GM19372 (cell line): ENCODE results near the gene INPP4B.

Source experiments
- ATAC-seq: cut with Tn5 transposase; IDR thresholded peaks from one replicate; pipeline ENCODE4 v1.9.1; 2021; ENCODE audit warnings: mild to moderate bottlenecking, low read depth, moderate library complexity; ENCODE audit not compliant: unreplicated experiment

The INPP4B gene

DNA sequence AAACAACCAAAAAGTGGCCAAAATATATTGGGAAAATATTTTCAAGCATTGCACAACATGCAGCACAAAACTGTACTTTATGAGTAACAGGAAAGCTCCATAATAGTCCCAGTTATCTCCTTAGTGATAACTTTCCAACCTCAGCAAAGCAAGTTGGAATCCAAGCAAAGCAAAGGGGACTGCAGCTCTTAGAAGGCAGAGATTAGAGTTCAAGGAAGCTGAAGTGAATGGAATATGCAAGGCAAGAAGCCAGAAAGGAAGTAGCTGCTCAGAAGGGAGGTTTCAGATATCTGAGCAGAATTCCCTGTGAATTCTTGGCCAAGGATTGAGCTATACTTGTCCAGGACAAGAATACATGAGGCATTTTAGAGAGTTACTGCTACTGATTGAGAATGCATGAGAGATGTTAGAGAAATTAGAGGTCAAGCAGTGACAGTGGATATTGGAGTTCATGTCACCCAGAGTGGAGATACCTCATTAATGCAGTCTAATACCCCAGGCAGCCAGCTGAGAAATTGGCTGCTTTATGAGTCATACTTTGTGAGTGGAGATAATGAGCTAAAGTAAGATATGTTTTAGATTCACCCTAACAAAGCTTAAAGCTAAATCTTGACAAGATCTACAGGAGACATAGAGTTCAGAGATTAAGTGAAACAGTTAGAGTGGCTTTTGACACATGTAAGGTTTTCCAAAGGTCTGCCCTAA is 102.8 kb downstream of the INPP4B start:
- ATAC-seq, result no peak

DNA sequence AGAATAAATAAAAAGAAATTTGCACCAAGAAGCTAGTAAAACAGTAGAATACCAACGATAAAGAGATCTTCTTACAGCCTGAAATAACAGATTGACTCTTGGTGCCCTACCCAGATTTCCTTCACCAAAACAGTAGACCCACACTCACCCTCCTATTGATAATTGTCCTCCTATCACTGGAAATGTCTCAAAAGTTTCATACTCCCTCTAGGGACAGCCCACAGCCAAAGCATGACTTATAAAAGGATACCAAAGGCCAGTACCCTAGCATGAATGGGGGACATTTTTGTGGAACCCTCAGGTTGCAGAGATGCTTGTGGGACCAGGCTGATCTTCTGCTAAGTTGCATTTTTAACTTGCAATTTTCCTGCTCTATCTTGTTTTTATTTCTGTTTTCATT is 104.1 kb downstream of the INPP4B start:
- no peak for ATAC-seq

DNA sequence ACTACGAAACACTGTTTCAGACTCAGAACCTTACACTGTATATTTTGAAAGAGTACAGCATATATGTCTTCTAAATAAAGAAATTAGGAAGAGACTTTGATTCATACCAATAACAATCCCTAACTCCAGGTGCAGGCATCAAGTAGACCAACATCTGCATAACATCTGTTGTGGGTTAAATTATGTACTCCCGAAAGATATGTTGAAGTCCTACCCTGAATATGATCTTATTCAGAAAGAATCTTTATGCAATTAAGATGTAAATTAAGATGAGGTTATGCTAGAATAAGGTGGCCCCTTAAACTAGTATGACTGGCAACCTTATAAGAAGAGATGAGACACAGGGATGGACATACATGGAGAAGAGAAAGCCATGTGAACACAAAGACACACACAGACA is 117.9 kb downstream of the INPP4B start:
- ATAC-seq, result no peak

DNA sequence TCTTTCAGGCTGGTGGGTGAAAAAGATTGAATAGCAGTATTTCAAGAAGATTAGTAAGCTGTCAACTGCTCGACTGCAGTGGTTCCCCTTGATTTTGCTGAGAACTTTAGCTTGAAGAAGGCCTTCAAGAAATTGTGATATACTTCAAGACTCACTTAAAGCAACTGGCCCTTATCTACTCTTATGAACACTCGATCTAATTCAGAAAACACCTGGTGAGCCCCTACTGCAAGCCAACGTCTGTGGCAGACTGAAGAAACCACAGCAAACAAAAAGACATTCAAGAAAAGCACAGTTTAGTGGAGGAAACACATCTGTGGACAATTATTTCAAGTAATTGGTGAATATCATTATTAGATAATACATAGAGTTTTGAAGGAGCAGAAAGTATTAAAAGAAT is 119.0 kb downstream of the INPP4B start:
- ATAC-seq, result no peak

DNA sequence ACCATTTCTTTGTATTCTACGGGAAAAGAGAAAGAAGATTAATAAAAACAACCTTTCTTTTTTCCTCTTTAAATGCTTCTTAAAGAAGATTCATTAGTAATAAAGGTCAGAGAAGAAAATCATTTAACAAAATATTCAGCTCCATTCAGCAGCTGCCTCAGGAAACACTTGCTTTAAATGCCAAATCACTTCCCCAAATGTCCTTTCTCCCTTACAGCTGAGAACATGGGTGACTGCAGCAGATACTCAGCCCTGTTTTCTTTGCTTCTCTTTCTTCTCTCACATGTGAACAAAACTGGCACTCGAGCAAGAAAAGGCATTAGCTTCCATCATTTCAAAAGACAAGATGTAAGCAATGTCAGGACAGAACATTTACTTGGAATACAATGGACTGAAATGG is 120.2 kb downstream of the INPP4B start:
- ATAC-seq, result no peak

DNA sequence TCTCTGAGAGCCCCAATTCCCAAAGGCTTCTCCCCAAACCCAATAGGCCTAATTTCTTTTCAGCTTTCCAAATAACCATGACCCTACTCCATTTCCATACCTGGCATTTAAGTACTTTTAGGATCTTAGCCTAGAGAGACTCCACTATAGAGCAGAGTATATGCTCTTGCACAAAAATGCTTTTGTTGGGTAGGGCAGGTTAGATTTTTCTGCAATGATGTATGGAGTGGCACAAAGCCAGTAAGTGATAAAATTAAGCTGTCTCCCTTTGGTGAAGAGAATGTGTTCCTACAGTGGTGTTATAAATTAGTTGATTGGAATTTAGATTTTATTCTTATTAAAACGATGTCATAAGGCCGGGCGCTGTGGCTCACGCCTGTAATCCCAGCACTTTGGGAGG is 124.9 kb downstream of the INPP4B start:
- ATAC-seq, result no peak

DNA sequence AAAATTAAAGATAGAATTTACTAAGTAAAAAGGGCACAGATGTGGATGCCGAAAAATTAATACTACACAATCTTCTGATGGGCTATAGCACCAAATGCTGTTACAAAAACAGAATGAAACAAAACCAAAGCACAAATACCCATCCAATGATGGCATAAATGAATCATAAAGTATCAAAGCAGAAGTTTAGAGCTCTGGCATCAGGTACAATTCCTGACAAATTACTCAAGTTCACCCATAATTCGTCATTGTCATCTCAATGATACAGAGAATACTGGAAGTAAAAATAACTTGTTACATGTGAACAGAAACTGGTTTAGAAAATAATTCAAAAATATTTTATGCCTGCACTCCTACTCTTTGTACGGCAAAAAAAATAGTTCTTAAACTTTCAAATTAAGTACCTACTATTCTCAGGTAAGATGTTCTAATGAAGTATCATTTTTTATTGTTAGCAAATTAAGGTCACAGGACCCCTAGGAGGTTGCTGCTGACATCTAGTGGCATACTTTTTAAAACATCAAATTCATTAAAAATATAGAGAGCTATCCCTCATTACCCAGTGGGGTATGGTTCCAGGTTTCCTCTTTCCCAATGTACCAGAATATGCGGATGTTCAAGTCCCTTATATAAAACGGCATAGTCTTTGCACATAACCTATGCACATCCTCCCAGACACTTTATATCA is 126.1 kb downstream of the INPP4B start:
- ATAC-seq, result no peak

DNA sequence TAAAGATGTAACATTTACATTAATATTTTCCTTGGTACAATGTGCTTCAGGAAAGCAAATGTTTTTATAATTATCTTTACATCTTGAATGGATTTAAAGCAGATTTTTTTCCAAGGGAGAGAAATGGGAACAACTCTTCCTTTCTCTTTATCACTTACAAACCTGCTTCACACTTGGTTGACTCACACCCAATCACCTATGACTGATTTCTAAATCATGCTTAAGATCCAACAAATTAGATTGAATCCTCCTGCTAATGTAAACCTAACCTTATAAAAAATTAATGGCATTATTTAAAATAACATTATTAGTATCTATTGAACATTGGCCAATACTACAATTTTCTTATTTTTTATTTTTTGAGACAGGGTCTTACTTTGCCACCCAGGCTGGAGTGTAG is 127.1 kb downstream of the INPP4B start:
- no peak for ATAC-seq

DNA sequence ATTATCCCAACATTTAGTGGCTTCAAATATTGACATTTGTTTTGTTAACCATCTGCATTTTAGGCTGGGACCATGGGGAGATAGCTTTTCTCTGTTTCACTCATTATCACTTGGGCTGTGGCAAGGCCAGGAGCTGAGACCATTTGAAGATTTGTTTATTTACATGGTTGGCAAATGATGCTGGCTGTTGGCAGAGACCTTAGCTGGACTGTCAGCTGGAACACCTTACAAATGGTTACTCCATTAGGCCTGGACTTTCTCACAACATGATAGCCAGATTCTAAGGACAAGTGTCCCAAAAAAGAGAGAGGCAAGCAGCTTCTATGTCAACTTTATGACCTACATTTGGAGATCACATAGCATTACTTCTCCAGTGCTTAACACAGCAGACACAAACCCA is 130.4 kb downstream of the INPP4B start:
- no peak for ATAC-seq

DNA sequence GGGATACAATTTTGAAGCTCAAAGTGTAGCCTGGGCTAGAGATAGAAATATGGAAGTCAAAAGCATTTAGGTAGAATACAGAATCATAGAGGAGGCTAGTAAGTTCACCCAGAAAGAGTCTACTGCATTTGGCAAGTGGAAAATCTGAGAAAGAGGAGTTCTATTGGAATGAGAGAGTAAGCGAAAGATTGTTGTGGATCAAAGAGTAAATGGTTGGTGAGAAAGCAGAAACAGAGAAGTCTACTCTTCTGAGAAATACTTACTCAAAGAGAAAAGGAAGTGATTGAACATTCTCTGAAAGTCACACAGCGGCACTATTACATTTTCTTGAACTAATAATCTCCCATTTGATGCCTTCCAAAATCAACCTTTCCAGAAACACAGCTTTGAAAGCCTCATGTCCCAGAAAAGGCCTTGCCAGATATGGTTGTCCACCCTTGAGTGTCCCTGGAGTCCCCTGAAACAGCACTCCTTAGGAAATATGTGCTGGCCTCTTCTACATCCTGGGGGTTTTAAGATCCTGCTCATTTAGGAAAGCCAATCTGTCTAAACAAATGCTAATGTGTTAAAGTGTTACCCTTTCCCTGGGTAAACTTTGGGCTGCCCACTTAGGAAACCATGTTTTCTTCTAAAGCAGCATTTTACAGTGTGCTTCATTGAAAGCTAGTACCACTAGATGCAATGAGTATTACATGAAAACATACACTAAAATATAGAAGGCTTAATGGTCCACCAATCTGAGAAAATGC is 132.6 kb downstream of the INPP4B start:
- no peak for ATAC-seq

DNA sequence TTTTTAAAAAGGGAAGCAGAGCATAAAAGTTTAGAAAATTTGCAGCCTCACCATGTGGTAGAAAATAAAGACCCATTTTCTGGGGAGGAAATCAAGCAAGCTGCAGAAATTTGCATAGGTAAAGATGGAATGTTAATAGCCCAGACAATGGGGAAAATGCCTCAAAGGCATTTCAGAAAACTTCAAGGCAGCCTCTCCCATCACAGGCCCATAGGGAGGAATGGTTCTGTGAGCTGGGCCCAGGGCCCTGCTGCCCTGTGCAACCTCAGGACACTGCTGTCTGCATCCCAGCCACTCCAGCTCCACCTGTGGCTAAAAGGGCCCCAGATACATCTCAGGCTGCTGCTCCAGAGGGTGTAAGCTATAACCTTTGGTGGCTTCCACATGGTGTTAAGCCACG is 137.9 kb downstream of the INPP4B start:
- no peak for ATAC-seq

DNA sequence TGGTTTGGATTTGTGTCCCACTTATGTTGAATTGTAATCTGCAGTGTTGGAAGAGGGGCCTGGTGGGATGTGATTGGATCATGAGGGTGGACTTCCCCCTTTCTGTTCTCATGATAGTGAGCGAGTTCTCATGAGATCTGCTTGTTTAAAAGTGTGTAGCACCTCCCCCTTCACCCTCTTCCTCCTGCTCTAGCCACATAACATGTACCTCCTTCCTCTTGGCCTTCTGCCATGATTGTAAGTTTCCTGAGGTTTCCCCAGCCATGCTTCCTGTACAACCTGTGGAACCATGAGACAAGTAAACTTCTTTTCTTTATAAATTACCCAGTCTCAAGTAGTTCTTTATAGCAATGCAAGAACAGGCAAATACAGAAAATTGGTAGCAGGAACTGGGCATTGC is 138.7 kb downstream of the INPP4B start:
- no peak for ATAC-seq

DNA sequence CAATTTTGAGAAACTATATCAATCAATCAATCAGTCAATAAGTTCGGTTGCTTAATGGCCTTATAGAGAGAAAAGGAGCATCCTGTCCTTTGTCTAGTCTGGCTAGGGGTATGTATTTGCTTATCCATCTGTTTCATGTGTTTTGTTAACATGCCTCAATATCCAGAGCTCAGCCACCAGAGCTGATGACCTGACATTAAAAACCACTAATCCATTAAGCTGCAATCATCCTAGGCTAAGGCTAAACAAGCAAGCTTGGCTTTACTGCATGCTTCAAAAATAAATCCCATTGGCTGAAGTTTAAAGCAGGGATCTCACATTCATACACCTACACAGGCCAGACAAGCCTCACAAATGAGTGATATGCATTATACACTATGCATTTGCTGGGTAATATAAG is 139.7 kb downstream of the INPP4B start:
- no peak for ATAC-seq

DNA sequence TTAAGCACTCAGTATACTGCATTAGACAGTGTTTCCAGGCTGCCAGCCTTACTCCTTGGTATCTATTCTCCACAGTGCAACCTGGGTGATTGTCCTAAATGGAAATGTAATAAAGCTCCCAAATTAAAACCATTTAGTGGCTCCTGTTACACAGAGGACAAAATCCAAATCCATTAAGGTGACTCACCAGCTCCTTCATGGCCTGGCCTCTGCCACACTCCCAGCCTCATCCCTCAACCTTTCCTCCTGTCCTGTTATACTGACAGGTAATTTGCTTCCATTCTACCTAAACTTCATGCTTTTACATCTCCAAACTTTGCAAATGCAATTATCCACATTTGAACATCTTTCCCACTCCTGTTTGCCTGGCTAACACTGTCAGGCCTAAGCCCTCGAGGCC is 140.3 kb downstream of the INPP4B start:
- ATAC-seq, result no peak

DNA sequence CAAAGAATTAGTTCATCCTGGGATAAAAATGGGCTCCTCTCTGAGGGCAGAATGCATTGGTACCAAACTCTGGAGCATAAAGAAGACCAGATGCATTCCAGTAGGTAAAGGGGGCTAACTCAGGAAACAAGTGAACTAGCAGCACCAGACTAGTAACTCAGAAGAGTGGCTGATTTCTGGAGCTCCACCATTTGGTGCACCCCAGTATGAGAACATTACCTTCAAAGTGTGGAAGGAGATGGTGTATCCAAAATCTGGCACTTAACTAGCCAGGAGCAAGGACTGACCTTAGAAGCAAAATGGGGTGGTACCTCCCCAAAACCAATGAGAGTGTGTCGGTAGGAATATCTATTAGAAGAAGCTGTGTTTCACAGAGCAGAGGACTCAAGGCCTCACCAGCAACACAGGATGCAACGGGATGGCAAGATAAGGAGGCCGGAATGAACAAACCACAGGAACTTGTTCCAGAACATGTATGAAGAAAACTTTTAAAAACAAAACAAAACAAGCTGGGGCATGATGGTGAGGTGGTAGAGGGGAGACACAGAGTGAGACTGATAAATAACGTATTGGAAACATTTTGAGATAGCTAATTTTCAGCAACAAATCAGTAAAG is 142.3 kb downstream of the INPP4B start:
- no peak for ATAC-seq

DNA sequence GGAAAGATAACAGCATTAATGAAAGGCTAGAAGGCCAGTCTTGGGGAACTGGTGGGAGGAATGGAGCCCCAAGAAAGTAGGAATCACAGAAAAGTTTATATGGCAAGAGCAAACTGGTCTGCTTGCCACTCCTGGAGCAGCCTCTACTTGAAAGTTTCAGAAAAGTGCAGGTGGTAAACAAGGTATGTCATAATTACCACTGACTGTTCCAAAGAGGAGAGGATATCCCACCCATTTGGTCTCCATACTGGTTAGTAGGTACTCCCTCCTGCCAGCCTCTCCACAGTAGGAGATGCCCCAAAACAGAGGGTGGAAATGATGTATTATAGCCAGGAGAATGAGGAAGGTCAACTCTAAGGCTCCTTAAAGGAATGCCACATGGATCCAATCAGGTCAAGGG is 145.1 kb downstream of the INPP4B start:
- no peak for ATAC-seq

DNA sequence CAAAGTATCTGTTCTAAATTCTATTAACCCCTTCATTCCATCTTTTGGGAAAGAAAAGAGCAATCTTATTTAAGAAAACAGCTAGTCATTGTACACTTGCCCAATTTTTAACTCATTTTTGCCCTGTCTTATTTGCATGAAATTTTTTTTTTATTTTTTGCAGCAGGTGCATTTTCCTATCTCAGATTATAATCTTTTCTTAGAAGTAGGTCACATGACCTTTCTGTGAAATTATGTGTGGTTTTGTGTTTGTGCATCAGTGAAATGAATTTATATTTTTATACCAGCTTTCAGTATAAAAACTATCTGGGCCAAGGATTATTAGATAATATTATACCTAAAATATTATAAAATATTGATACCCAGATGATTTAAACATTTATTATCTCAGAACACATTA is 145.6 kb downstream of the INPP4B start:
- ATAC-seq, result no peak

DNA sequence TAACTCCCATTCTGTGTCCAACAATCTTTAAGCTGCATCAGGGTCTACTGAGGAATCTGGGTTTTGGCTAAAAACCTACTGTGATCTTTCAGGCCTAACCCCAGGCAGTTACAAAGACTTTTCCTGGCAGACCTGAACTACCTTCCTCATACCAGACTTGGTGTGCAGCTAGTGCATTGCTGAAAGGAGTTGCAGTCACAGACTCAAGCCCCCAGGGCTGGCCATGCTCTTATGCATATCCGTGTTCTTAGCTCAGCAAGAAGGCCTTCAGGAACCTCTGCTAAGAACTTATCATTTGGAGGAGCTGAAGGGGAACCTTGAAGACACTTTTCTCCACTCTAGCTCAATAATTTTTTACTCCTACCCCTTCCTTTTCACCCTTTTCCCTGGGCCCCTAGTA is 147.5 kb downstream of the INPP4B start:
- ATAC-seq, result no peak

DNA sequence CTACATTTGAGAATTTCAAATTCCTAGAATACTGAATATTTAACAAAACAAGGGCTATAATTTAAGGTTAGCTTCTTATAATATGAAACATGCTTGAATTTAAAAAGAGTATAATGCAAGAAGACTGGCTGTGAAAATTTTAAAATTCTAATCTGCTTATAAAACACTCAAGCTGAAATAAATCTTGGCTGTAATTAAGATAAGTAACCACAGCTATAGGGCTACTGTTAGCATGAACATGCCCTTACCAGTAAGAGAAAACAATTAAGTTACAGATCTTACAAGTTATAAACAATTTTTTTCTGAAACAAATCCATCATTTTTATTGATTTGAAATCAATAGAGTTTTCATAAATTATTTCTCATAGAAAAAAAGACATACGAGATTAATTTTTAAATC is 148.2 kb downstream of the INPP4B start:
- ATAC-seq, result no peak

DNA sequence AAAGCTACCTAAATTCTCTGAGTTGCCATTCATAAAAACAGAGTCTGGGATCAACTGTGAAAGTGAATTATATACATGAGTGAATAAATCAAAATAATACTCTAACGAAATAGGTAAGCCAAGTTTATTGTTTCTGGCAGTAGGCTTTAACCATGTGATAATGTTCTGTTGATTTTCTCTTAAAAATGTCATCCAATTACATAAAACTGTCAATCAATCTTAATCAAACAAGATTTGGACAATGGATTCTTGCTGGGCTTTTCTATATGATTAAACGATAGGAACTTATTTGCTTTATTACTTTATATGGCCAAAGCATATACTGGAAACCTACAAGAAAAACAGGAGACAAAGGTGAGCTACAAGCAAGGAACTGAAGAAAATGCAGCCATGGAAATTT is 148.8 kb downstream of the INPP4B start:
- ATAC-seq, result no peak

DNA sequence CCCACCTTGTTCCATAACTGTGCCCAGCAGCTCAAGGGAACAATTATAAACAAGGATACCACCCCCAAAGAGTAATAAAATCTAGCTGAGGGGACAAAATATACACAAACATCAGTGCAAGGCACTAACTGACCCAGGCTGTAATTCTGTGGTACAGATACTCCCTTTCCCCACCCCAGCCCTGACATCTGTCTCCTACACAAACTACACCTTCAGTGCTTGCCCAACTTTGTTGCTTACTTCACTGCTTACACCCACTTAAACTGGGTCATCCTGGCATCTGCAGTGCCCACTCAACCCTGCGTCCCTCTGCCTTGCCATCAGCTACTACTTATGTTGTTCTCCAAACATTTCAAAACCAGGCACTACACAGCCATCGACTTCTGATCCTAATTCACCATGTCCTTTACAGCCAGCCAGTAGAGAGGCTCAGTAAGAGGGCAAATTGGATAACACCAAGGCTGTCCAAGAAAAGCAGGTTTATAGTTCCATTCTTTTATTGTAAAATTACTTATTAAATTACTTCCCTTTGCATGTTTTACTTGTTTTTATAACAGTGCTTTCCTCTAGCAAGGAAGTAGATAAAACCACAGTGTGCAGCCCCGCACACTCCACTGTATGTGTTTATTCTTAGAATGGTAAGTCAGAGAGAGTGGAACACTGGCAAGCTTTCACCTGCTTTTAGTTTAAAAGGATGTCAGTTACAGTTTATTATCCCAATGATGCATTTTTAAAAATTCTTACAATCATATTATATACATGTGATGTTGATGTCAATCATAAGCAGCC is 149.6 kb downstream of the INPP4B start:
- no peak for ATAC-seq
